Activated CD4-positive, alpha-beta T cell treated with anti-CD3 and anti-CD28 coated beads, Interleukin-2, Interleukin-4, amounts not matched to agents 100 ng/mL and 50 ng/mL, durations not matched to agents 16 hours and 8 hours (primary cell): Measurements from ENCODE around the gene MAN1C1.
A peak's percentile ranks its signal among the peaks of the same experiment; 100 is the strongest.

Source experiments
- DNase-seq: peaks from one replicate; pipeline ENCODE4 v3.0.0-alpha.2; 2020; ENCODE audit warnings: low spot score

The MAN1C1 gene

DNA sequence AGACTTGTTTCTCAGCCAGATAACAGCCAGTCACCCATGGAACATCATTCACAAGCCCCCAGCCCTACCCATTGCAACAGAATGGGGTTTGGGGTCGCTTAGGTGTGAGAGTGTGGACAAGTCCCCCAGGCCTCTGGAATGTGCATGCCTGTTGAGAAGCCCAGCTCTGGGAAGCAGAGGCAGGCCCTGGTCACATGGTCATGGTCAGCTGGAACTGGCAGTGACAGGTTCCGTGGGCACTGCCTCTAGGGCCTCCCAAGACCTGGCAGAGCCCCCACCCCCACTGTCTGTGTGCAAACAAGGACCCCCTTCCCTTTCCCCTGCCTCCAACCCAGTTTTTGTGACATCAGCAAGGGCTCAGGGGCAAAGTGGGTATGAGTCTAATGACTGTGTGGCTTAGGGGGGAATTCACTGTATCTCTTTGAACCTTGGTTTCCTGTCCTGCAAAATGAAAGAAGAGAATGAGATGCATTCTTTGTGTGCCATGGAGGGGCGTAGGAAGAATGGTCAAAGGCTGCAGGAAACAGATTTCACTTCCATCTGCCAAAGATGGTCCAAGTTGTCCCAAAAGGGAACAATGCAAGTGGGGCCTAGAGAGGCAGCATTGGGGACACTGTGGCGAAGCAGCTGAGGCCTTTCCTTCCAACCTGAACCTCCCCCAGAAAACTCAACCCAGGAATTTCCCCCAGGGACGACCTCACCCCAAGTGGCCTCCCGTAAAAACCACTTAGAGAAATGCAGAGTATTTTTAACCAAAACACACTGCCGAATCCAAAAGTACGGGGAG lies 148.7 kb downstream of the MAN1C1 start:
- no peak for DNase-seq

DNA sequence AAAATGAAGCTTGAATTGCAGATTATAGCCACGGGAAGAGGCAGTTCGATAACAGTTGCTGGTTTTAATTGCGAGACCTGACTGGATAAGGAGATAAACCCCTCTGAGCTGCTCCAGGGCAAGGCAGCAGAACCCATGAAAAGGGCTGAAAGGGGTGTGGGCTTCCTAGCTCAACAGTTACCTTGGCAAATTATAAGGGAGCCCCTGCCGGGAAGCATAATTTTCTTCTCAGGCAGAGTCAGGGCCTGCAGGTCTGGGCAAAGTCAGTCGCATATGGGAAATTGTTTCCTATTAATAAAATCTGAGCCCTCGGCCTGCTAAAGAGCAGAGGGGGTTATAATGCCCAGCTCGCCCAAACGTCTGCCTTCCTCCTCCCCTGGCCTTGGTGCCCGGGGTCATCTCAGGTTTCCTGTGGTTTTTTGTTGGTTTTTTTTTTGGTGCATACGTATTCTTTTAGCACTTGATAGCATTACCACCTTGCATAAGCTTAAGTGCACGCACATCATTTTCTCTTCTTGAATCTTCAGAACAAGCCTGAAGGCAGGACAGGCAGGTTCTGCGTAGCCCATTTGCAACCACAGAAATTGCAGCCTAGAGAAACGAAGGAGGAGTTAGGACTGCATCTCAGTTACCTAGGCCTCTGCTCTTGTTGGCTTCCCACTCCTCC lies 149.5 kb downstream of the MAN1C1 start:
- DNase-seq, result no peak

DNA sequence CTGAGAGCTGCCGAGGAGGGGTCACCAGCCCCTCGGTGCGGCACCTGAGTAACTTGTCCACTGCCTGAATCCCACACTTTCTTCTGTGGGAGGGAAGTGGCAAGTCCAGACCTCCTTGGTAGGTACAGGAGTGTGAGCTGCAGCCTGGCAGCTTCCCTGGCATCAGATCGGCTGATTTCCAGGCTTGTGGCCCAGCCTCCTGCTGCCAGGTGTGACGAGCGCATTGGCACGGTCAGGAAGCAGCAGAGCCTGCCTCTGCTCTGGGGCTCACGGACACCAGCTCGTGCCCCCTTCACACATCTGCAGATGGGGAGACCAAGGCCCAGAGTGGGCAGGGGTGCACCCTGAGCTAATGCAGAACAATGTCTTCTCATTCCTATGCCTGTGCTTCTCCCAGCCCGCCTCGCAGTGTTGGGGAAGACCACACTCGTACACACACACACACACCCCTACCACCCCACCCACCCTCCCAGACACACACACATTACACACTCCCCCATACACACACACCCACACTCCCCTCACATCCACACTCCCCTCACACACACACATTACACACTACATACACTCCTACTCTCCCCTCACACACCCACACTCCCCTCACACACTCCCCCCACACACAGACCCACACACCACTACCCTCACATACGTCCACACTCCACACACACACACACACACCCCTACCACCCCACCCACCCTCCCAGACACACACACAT lies 150.3 kb downstream of the MAN1C1 start:
- no peak for DNase-seq

DNA sequence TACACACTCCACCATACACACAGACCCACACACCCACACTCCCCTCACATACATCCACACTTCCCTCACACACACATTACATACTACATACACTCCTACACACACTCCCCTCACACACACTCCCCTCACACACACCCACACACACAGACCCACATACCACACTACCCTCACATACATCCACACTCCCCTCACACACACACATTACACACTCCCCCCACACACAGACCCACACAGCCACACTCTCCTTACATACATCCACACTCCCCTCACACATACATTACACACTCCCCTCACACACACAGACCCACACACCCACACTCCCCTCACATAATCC lies 150.8 kb downstream of the MAN1C1 start:
- no peak for DNase-seq

DNA sequence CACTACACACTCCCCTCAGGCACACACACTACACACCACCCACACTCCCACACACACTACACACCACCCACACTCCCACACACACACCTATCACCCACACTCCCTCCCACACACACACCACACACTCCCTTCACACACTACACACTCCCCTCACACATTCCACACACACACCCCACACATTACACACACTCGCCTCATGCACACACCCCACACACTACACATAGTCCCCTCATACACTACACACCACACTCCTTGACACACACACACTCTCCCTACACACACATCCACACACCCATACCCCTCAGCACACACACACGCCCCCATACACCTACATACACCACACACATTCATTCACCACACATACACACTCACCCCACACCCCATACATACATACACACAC lies 152.4 kb downstream of the MAN1C1 start:
- DNase-seq, result no peak

DNA sequence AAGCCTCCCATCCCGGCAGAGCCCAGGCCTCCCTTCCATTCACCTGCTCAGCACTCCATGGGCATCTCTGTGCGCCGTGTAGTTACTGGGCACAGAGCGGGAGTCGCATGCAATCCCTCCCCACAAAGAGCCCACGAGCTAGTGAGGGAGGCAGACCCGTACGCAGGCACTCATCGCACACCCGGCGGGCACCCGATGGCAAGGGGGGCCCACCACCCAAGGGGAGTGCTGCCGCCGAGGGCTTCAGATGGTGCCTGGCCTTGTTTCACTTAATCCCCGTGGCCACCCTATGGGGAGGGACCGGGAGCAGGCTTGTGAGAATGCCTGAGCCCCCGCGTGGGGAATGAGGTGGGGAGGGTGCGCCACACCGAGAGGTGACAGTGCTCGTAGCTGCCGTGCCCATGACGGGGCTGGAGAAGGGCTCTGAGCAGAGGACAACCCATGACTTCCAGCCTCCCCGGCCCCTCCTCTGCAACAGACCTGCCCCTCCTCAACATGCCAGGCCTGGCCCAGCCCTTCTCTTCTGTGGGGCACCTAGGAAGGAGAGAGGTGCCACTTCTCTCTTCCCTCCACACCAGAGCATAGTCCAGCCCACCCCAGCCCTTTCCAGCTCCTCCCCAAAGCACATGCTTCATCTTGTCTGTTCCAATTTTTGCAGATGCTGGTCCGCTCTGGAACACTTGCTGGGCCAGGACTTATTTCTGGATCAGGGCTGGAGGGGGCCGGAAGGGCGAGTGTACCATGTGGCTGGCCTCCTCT lies 153.2 kb downstream of the MAN1C1 start:
- no peak for DNase-seq

DNA sequence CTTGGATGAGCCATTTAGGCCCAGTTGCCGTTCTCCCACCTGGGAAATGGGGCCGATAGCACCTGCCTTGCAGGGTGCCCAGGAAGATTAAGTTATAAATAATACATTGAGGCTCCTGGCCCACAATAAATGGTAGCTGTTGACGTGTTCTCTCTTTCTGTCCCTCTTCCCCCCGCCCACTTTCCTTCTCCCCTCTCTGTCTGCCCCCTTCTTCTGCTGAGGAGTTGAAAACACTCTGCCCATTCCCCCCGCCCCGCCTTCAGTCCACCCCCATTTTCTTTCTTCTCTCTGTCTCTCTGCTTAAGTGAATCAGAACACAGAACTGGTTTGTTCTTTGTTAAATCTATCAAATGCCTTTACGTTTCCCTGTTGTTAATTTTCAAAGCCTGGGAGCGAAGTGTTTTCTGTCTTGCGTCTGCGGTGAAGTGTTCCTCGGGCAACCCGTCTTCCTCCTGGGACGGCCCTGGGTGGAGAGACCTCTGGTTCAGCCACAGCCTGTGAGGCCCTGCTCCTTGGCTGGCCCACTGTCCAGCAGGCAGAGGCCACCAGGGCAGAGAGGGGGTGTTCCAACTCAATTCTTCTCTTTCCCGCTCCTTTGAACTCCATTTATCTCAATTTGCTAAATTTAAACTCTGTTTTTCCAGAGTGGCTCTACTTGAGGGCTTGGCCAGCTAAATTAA lies 154.1 kb downstream of the MAN1C1 start:
- DNase-seq, result no peak

DNA sequence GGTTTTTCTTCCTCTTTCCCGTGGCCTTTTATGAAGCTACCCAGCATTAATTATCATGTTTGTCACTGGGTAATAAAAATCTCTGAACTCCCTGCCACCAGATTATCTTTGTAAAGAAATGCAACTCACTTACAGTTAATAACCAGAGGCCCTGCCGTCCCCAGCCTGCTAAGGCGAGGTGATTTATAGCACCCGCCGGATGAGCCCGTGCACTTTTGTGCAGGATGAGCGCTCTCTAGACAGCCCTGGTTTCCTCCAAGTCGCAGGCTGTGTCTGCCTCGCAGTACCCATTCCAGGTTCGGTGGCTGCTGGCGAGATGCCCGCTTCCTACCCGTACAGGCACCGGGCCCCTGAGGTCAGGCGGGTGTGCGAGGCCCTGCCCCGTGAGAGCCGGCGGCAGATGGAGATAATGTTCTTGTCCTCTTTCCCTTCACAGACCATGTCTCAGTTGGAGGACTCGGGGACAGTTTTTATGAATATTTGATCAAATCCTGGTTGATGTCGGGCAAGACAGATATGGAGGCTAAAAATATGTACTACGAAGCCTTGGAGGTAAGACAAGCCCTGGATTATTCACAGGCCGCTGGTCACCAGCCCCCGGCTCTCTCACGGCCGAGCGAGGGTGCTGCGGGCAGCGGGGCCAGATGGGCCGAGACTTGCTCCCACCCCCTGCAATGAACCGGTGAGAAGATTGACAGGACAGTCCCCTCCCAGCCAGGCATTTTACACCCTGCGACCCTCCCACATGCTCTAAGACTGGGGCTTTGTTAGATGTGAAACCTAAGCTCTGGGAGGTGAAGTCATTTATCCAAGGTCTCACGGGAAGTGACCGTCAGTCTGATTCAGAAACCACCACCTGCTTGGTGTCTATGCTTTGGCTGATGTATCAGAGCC lies 154.9 kb downstream of the MAN1C1 start:
- no peak for DNase-seq

DNA sequence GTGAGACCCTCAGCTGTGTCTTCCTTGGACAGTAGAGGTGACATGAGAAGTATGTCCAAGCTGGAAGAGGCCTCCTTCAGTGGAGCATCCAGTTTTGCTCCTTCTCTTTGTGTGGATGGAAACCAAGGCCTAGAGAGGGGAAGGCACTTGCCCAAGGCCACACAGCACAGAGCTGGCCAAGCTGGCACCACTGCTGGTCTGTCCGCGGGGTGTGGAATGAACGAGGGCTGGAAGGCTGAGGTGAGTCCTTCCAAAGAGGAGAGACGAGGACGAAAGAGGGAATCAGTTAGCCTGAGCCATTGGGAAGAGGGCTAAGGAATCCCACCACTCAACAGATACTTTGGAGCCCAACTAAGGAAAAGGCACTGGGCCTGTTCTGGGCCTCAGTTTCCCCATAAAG lies 155.6 kb downstream of the MAN1C1 start:
- DNase-seq, result no peak

DNA sequence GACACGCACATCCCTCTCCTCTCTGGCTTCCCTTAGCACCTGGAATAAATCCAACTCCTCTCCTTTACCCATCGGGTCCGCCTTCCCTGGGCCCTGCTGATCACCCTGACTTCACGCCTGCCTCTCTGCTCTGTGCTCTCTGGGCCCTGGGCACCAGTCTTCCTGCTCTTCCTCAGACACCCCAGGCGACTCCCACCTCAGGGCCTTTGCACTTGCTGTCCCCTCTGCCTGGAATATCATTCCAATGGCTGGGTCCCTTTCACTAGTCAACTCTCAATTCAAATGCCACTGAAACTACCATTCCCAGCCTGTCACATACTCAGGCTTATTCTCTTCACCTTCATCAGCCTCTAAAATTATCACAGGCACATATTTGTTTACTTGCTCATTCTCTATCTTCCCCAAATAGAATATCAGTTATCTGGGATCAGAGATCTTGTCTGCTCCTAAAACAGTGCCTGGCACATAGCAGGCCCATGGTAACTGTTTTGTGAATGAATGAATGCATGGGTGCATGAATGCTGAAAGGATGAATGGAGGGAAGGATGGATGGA lies 156.2 kb downstream of the MAN1C1 start:
- no peak for DNase-seq

DNA sequence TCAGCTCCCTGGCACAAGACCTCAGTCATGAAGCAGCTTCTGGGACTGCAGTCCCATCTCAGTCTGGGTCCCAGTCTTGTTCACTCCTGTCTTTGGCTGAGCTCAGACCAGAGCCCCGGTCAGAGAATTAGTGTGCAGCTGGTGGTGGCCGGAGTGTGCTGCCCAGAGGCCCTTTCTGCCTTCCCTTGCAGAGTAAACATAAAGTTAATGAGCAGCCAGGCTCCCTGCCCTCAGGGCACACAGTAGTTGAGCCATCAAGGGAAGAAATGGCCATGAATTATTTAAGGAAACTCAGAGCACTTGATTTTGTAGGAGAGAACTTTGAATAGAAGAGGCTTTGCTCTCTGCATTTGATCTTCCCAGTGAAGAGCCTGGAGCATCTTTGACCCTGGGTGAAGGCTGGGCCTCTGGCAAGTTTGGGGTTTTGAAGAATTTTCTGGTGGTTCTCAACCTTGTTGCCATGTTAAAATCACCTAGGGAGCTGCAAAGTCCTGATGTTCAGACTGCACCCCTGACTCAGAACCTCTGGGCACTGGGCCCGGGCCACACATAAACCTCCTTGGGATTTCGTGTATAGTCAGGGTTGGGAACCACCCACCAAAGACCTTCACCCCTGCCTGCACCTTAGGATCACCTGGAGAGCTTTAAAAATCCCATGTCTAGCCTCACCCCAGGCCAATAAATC lies 157.0 kb downstream of the MAN1C1 start:
- DNase-seq, result no peak

DNA sequence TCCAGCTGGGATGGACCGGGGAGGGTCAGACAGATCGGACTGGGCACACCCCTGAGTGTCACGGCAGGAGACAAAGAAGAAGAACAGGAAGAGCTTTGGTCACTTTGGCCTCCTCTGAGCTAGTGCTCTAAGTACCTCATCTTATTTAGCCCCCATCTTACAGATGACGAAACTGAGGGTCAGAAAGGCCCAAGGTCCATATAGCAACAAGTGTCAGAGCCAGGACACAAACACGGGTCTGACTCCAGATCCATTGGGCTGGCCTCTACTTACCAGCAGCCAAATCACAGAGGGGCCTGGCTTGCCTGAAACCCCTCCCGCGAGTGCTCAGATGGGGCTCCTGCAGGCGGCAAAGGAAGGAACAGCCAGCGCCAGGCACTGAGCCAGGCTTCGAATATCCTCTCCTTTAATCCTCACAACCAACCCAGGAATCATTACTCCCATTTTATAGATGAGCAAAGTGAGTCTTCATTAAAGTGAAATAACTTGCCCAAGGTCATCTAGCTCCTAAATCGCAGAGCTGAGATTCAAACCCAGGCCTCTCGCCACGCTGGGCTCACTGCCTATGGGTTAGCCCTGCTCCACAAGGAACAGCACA lies 157.7 kb downstream of the MAN1C1 start:
- DNase-seq, result no peak

DNA sequence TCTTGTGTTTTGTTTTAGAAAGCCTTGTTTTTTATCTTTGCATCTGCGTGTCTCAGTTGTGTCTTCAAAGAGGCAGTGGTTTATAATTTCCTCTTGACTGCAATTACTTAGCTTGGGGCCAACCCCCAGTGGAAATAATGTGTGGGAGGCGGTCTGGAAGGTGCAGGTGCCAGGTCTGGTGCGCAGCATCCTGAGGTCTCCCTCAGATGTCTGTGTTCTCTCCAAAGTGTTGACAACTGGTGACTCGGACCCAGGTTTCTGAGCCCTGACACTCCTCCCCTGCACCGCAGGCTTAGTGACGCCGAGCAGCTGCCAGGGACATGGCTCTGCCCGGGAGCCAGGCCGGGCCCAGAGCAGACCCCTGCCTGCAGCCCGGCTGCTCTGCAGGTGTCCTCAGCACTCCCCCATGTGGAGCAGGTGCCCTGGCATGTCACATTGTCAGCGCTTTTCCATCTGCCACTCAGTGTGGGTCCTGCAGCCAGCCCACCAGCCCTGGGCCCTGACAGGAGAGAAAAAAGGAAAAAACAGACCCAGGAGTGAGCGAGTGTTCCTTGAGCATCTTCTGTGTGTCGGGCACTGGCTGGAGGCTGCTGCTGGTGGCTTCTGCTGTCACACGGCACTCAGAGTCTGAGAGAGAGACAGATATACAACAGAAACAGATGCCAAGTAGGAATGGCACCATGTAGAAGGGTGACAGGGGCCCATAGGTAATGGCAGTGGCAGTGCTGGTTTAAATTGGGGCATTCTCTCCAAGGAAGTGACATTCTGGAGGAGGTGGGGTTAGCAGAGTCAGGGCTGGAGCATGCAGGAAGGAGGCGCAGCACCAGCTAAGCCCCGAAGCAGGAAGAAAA lies 158.6 kb downstream of the MAN1C1 start:
- DNase-seq, result peak; percentile 58

DNA sequence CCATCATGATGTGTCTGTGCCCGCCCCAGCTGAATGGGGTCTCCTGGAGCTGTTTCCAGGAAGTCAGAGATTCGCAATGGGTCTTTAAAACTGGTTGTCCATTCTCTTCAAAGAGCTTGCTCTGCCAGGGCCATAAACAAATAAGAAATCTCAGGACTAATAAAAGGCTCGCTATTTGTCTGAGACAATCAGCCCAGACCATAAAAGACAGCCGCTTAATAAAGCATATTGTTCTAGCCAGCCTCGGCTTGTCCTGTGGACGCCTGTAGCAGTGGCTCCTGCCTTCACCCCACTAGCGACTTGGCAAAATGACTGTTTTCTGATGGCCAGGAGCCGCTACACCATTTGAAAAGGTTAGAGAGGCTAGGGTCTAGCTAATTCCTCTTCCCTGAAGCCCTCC lies 162.8 kb downstream of the MAN1C1 start:
- DNase-seq, result no peak

DNA sequence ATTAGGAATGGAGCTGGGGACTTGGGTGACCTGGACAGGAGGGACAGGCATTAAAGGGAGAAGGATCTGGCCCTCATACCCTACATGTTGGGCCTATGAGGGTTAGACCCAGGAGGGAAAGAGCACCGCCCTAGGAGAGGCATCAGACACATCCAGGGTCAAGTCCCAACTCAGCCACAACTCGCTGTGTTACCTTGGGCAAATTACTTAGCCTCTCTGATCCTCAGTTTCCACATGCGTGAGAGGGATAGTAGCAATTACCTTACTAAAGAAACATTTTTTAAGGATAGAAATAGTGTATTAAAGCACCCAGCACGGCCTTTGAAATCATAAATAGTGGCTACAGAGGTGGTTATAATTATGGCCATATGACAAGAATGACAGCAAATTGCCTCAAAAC lies 163.3 kb downstream of the MAN1C1 start:
- DNase-seq, result no peak

DNA sequence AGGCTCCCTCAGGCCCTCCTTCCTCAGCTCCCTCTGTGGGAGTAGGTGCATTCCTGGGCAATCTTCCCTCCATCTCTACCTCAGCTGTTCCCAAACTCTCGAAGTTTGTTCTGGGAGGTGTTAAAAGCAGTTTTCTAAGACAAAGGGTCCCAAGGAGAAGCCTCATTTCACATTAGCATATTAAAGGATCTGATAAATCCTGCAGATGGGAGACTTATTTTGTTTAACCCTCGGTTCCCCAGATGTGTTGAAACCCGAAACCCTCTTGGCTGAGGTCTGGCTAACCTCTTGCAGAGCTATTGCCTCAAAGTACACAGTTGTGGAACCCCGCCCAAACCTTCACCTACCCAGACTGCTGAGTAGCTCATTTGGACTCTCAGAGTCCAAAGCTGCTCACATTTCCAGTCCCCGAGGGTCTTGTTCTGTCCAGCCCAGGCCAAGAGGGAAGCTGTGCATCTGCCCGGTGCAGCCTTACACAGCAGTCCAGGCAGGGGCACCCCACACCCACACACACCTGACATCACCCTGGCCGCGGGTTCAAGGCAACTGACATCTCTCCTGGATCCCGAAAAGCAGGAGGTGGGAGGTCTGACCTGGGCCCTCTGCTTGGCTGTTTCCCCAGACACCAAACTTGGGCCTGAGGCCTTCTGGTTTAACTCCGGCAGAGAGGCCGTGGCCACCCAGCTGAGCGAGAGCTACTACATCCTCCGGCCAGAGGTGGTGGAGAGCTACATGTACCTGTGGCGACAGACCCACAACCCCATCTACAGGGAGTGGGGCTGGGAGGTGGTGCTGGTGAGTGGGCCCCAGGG lies 163.9 kb downstream of the MAN1C1 start:
- no peak for DNase-seq

DNA sequence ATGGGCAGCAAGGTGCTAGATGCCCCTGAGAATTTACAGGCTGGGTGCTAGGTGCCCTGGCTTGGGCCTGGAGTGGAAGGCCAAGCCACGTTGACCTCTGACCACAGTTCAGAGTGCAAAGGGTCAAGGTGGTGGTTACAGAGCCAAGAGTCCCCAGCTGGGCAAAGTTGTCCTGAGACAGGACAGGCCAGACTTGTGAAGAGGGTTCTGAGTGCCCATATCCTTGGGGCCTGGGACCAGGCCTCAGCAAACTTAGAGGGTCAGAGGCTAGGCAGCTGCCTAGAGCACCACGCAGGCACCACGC lies 164.5 kb downstream of the MAN1C1 start:
- no peak for DNase-seq

DNA sequence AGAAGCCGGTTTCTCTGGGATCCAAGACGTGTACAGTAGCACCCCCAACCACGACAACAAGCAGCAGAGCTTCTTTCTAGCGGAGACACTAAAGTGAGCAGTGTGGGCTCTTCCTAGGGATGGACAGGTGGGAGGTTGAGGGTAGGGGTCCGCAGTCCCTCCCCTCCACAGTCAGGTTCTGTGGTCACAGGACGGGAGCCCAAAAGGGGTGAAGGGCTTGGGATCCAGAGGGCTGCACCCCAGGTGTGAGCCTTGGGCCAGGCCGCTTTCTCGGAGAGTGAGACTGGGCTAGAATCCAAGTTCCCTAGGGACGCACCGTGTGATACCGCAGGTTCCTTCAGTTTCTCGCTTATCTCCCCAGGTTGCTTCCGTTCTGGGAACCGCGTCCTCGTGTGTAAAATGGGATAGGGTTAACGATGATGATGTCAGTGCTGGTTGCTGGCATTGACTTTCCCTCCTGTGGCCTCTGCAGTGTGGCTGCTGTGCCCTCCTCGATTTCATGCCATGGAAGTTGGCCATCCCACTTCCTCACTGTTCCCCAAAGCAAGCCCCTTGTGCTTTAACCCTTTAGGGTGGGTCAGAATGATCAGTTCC lies 166.1 kb downstream of the MAN1C1 start:
- DNase-seq, result no peak
